ENCODE measurements around the gene XPNPEP3.

Gene XPNPEP3

GRCh38 chr22:40957601-40958000, 100.7 kb downstream of the XPNPEP3 start:
- no peak for DNase-seq
- Histone ChIP-seq H3K4me1 (ENCODE audit: control insufficient read depth, insufficient read depth, low read length, poor library complexity, severe bottlenecking) (no peaks in the 10 kb centered on the region), H3K36me3 (ENCODE audit: control insufficient read depth, insufficient read depth, low read length) (peaks cover 12% of the 10 kb centered on the region)

GRCh38 chr22:40958299-40958698, 101.4 kb downstream of the XPNPEP3 start:
- Histone ChIP-seq H3K4me3 (ENCODE audit: insufficient read depth, low read depth, low read length, poor library complexity, severe bottlenecking) (no peak overlapping the region), H3K36me3 (ENCODE audit: control insufficient read depth, insufficient read depth, low read length) (peaks cover 17% of the 10 kb centered on the region), H3K9me3 (ENCODE audit: control insufficient read depth, low read length) (no peaks in the 10 kb centered on the region), H3K4me1 (ENCODE audit: control insufficient read depth, insufficient read depth, low read length, poor library complexity, severe bottlenecking) (no peaks in the 10 kb centered on the region), H3K27me3 (replicated peaks; ENCODE audit: control insufficient read depth, insufficient read depth, low read length, poor library complexity, severe bottlenecking) (no peaks in the 10 kb centered on the region), H3K27ac (ENCODE audit: insufficient read depth, low read length, poor library complexity, severe bottlenecking) (no peak overlapping the region)
- no peak for DNase-seq

More at GRCh38 chr22:40957601-40958000, 100.7 kb downstream of the XPNPEP3 start:
- Histone ChIP-seq H3K4me3 (ENCODE audit: insufficient read depth, low read depth, low read length, poor library complexity, severe bottlenecking) (no peak overlapping the region), H3K27ac (ENCODE audit: insufficient read depth, low read length, poor library complexity, severe bottlenecking) (no peak overlapping the region), H3K9me3 (ENCODE audit: control insufficient read depth, low read length) (no peaks in the 10 kb centered on the region), H3K27me3 (replicated peaks; ENCODE audit: control insufficient read depth, insufficient read depth, low read length, poor library complexity, severe bottlenecking) (no peaks in the 10 kb centered on the region)

DNA sequence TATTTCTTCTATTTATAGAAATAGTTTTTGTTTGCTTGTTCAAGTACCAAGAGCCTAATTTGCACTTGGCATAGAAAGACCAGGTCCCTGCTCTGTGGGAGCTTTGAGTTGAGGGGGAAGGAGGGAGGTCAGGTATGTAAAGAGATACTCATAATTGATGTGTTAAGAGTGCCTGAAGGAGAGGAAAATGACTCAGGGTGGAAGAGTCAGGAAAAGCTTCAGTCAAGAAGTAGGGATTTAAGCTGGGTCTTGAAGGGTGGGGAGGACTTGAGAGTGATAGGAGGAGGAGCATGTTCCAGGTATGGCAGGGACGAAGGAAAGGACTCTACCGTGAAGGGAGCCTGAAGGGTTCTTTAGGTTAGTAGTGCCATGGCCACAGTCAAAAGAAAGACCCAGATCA, 103.2 kb downstream of the XPNPEP3 start:
- DNase-seq = no peak
- Histone ChIP-seq H3K9me3 (ENCODE audit: control insufficient read depth, low read length) (no peaks in the 10 kb centered on the region), H3K27me3 (replicated peaks; ENCODE audit: control insufficient read depth, insufficient read depth, low read length, poor library complexity, severe bottlenecking) (no peaks in the 10 kb centered on the region), H3K4me1 (ENCODE audit: control insufficient read depth, insufficient read depth, low read length, poor library complexity, severe bottlenecking) (no peaks in the 10 kb centered on the region), H3K4me3 (ENCODE audit: insufficient read depth, low read depth, low read length, poor library complexity, severe bottlenecking) (no peak overlapping the region), H3K36me3 (ENCODE audit: control insufficient read depth, insufficient read depth, low read length) (peaks cover 32% of the 10 kb centered on the region), H3K27ac (ENCODE audit: insufficient read depth, low read length, poor library complexity, severe bottlenecking) (no peak overlapping the region)

DNA sequence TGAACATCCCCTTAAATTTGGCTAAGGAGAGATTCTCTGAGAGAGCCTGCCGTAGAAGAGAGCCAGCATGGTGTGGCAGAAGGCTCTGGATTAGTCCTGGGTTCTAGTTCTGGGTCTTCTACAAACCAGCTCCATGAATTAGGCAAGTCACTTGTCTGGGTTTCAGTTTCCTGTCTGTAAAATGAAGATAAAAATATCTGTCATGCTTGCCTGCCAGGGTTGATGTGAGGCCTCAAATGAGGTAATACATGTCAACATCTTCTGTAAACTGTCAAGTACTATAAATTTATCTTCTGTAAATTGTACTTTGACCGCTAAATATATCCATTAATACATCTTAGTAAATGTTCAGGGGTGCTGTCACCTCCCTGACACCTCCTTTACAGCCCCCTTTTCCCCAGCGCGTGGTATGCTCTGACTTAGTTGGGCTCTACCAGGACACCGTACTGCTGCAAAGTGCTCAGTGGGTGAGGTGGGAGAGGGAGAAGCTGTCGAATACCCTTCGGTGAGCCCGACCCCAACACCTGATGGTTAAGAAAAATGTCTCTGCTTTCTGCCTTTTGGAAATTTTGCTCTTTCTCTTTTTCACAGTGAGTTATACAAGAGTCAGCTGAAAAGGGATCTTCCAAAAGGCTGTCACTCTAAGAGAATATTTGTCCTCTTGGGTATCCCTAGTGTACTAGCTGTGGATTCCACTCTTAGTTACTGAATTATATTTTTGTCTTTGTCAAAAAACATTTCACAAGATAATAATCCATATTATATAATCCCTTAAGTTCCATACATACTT, 109.2 kb downstream of the XPNPEP3 start:
- no peak for DNase-seq
- H3K4me3 ChIP-seq (ENCODE audit: insufficient read depth, low read depth, low read length, poor library complexity, severe bottlenecking) = no peak overlapping the region

GRCh38 chr22:40966726-40967085, 109.8 kb downstream of the XPNPEP3 start:
- Histone ChIP-seq H3K36me3 (ENCODE audit: control insufficient read depth, insufficient read depth, low read length) (peaks cover 73% of the 10 kb centered on the region), H3K4me3 (ENCODE audit: insufficient read depth, low read depth, low read length, poor library complexity, severe bottlenecking) (no peak overlapping the region), H3K27me3 (replicated peaks; ENCODE audit: control insufficient read depth, insufficient read depth, low read length, poor library complexity, severe bottlenecking) (no peaks in the 10 kb centered on the region), H3K27ac (ENCODE audit: insufficient read depth, low read length, poor library complexity, severe bottlenecking) (no peak overlapping the region), H3K4me1 (ENCODE audit: control insufficient read depth, insufficient read depth, low read length, poor library complexity, severe bottlenecking) (no peaks in the 10 kb centered on the region), H3K9me3 (ENCODE audit: control insufficient read depth, low read length) (no peaks in the 10 kb centered on the region)
- no peak for DNase-seq

More for the DNA sequence above, 109.2 kb downstream of the XPNPEP3 start:
- H3K36me3 ChIP-seq (ENCODE audit: control insufficient read depth, insufficient read depth, low read length) = peaks cover 75% of the 10 kb centered on the region
- no peaks in the 10 kb centered on the region for H3K9me3 ChIP-seq (ENCODE audit: control insufficient read depth, low read length)
- no peaks in the 10 kb centered on the region for H3K27me3 ChIP-seq (replicated peaks; ENCODE audit: control insufficient read depth, insufficient read depth, low read length, poor library complexity, severe bottlenecking)
- no peaks in the 10 kb centered on the region for H3K4me1 ChIP-seq (ENCODE audit: control insufficient read depth, insufficient read depth, low read length, poor library complexity, severe bottlenecking)
- H3K27ac ChIP-seq (ENCODE audit: insufficient read depth, low read length, poor library complexity, severe bottlenecking) = no peak overlapping the region

DNA sequence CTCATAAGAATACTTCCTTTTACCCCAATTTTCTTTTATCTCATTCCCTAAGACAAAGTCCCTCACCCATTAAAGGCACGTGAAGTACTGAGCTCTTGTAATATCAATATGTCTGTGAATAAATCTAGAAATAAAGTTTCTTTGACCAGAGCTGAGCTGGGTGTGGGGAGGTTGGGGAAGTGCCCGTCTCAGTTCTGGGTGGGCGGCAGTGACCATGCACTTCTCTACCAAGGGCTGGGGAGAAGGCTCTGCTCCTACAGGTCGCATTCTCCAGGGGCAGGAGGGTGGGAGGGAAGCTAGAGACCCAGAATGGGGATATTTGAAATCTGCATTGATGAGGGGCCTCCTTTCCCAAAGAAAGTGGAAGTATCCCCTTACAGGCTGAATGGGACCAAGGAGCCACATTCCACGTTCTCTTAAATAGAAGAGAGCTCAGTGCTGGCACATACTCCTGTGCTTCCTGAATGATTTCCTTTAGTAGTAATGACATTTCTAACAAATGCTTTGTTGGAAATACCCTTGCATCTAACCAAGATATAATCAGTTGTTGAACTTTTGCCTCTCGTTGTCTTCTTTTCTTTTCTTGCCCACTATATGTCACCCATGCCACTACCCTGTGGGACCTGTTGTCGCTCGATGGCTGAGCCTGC, 110.3 kb downstream of the XPNPEP3 start:
- DNase-seq = no peak
- Histone ChIP-seq H3K9me3 (ENCODE audit: control insufficient read depth, low read length) (no peaks in the 10 kb centered on the region), H3K4me3 (ENCODE audit: insufficient read depth, low read depth, low read length, poor library complexity, severe bottlenecking) (no peak overlapping the region), H3K27me3 (replicated peaks; ENCODE audit: control insufficient read depth, insufficient read depth, low read length, poor library complexity, severe bottlenecking) (no peaks in the 10 kb centered on the region), H3K36me3 (ENCODE audit: control insufficient read depth, insufficient read depth, low read length) (peaks cover 73% of the 10 kb centered on the region), H3K27ac (ENCODE audit: insufficient read depth, low read length, poor library complexity, severe bottlenecking) (no peak overlapping the region), H3K4me1 (ENCODE audit: control insufficient read depth, insufficient read depth, low read length, poor library complexity, severe bottlenecking) (no peaks in the 10 kb centered on the region)

DNA sequence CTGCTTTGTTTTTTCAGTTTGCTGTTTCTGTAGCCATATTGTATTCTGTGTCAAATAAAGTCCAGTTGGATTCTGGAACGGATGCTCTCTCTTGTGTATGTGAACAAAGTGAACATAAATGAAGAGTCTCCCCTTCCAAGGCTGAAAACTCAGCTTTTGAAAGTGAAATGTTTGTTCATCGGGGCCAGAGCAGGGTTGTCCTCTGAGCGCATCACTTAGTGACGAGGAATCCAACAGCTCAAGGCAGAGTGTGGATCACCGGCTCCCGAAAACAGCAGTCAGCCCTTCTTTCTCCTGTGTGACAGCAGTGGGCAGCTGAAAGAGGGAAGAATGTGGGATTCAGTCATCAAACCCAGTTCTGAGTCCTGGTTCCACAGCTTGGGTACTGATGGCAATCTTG, 115.6 kb downstream of the XPNPEP3 start:
- Histone ChIP-seq H3K4me3 (ENCODE audit: insufficient read depth, low read depth, low read length, poor library complexity, severe bottlenecking) (no peak overlapping the region), H3K4me1 (ENCODE audit: control insufficient read depth, insufficient read depth, low read length, poor library complexity, severe bottlenecking) (no peaks in the 10 kb centered on the region), H3K27ac (ENCODE audit: insufficient read depth, low read length, poor library complexity, severe bottlenecking) (no peak overlapping the region), H3K9me3 (ENCODE audit: control insufficient read depth, low read length) (no peaks in the 10 kb centered on the region), H3K27me3 (replicated peaks; ENCODE audit: control insufficient read depth, insufficient read depth, low read length, poor library complexity, severe bottlenecking) (no peaks in the 10 kb centered on the region), H3K36me3 (ENCODE audit: control insufficient read depth, insufficient read depth, low read length) (peaks cover 41% of the 10 kb centered on the region)
- no peak for DNase-seq

- no peak overlapping the region for H3K27ac ChIP-seq (ENCODE audit: insufficient read depth, low read length, poor library complexity, severe bottlenecking)
- no peak overlapping the region for H3K4me3 ChIP-seq (ENCODE audit: insufficient read depth, low read depth, low read length, poor library complexity, severe bottlenecking)
- peaks cover 35% of the 10 kb centered on the region for H3K36me3 ChIP-seq (ENCODE audit: control insufficient read depth, insufficient read depth, low read length)
- DNase-seq = no peak
- H3K4me1 ChIP-seq (ENCODE audit: control insufficient read depth, insufficient read depth, low read length, poor library complexity, severe bottlenecking) = no peaks in the 10 kb centered on the region
- no peaks in the 10 kb centered on the region for H3K27me3 ChIP-seq (replicated peaks; ENCODE audit: control insufficient read depth, insufficient read depth, low read length, poor library complexity, severe bottlenecking)
- no peaks in the 10 kb centered on the region for H3K9me3 ChIP-seq (ENCODE audit: control insufficient read depth, low read length)
Measured at GRCh38 chr22:40973144-40973543, 116.2 kb downstream of the XPNPEP3 start.

DNA sequence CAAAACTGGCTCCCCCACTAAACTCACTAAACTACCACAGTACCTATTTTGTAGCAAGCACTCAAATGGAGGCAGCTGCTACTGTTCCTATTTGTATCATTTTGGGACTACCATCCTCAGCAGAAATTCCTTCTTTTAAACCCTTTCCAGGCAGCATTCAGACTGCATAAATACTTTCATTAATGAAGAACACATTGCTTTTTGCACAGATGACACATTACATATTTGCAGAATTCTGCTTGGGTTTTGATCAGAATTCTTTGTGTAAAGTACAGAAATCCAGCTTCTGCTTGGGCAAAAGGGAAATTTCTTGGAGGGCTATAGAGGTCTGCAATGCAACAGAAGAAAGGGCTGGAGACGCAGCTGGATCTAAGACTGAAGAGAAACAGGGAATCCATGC, 118.4 kb downstream of the XPNPEP3 start:
- Histone ChIP-seq H3K4me3 (ENCODE audit: insufficient read depth, low read depth, low read length, poor library complexity, severe bottlenecking) (no peak overlapping the region), H3K27ac (ENCODE audit: insufficient read depth, low read length, poor library complexity, severe bottlenecking) (no peak overlapping the region), H3K4me1 (ENCODE audit: control insufficient read depth, insufficient read depth, low read length, poor library complexity, severe bottlenecking) (no peaks in the 10 kb centered on the region), H3K27me3 (replicated peaks; ENCODE audit: control insufficient read depth, insufficient read depth, low read length, poor library complexity, severe bottlenecking) (no peaks in the 10 kb centered on the region), H3K9me3 (ENCODE audit: control insufficient read depth, low read length) (no peaks in the 10 kb centered on the region), H3K36me3 (ENCODE audit: control insufficient read depth, insufficient read depth, low read length) (peaks cover 21% of the 10 kb centered on the region)
- no peak for DNase-seq

DNA sequence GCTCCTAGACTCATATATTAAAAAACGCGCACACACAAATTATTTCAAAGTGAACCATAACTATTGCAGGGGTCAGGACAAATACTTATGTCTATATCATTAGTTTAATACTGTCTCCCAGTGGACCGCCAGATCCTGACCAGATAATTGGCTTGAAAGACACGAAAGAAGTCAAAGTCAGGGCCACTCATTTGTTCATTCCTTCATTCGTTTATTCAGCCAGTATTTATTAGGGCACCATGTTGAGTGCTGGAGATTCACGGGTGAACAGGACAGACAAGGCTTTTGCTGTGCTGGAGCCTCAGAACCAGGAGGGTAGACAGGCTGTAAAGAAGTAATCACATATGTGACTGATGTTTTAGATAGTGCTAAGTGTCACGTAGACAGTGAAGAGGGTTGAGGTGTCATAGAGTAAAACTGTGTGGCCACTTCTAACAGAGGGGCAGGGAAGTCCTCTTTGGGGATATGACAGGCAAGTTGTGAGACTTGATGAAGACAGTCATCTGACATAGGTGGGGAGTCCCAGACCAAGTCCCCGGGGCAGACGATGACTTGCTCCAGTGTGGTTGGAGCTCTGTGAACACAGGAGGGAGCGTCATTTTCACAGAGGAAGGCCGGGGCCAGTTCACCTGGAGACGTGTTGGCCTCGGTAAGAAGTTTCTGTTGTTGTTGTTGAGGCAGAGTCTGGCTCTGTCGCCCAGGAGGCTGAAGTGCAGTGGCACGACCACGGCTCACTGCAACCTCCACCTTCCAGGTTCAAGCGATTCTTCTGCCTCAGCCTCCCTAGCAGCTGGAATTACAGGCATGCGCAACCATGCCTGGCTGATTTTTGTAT, 120.1 kb downstream of the XPNPEP3 start:
- H3K27ac ChIP-seq (ENCODE audit: insufficient read depth, low read length, poor library complexity, severe bottlenecking) = no peak overlapping the region
- no peaks in the 10 kb centered on the region for H3K27me3 ChIP-seq (replicated peaks; ENCODE audit: control insufficient read depth, insufficient read depth, low read length, poor library complexity, severe bottlenecking)
- H3K36me3 ChIP-seq (ENCODE audit: control insufficient read depth, insufficient read depth, low read length) = peaks cover 11% of the 10 kb centered on the region
- no peaks in the 10 kb centered on the region for H3K4me1 ChIP-seq (ENCODE audit: control insufficient read depth, insufficient read depth, low read length, poor library complexity, severe bottlenecking)
- no peaks in the 10 kb centered on the region for H3K9me3 ChIP-seq (ENCODE audit: control insufficient read depth, low read length)
- DNase-seq = no peak
- no peak overlapping the region for H3K4me3 ChIP-seq (ENCODE audit: insufficient read depth, low read depth, low read length, poor library complexity, severe bottlenecking)
